GM10248 (cell line): ENCODE measurements around the gene RAB10.
A peak's percentile ranks its signal among the peaks of the same experiment; 100 is the strongest.

Experiments used
- CTCF ChIA-PET: fragments of 300-600 bp; sonication (Branson Sonifier 250); formaldehyde crosslinking; extraction: SDS; loops from one replicate; lab custom pipeline; 2021; ENCODE audit warnings: antibody characterized with exemption; lab: Yijun Ruan, JAX
- POLR2A ChIA-PET: fragments of 350-650 bp; sonication (Branson Sonifier 250); formaldehyde crosslinking; extraction: SDS; loops from one replicate; lab custom pipeline; 2020; ENCODE audit warnings: antibody characterized with exemption; lab: Yijun Ruan, JAX
- DNase-seq: peaks from one replicate; pipeline ENCODE4 v3.0.0; 2012; ENCODE audit errors: extremely low spot score
- TF ChIP-seq, protein P1 (sequence below): IDR thresholded peaks from 2 replicates; pipeline ENCODE4 v1.5.1; 2012; ENCODE audit warnings: mild to moderate bottlenecking, low read depth; ENCODE audit errors: extremely low read depth, missing control alignments, control extremely low read depth

RAB10 gene

DNA sequence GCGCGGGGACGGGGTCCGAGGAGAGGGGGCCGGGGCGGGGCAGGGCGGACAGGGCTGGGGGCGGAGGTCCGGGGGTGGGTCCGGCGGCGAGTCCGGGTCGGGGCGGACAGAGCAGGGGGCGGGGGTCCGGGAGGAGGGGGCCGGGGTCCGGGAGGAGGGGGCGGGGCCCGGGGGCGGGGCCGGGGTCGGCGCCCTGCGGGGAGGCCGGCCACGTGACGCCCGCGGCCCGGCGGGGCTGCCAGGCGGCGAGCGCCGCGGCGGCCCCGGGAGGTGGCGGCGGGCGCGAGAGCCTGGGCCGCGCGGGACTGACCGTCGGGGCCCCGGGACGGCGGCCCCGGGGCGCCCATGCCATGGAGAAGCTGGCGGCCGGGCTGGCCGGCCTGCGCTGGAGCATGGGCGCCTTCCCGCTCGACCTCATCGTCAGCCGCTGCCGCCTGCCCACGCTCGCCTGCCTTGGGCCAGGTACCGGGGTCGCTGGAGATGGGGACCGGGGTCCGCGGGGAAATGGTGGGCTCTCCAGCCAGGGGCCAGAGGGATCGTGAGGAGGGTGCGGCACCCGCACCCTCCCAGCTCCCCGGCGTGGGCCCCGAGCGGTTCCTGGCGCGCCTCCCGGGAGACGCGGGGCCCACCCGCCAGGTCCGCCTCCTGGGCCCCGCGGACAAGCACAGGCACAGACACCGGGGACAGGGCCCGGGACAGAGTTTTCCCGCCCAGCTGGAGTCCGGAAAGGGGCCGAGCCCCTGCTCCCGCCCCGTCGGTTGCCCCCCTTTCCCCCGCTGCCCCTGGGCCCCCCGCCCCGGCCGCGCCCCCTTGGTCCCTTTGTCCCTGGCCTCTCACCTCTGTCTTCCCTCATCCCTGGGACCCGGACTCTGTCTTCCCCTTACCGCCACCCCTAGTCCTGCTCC, 139.2 kb downstream of the RAB10 start, which contains the start of gene GAREM2:
Gene GAREM2 (plus strand): TSS at position 218 of the 905 bp plus-strand sequence. CDS start 133 bp downstream, at position 351.
- DNase-seq = no peak
- ChIA-PET POLR2A (interaction anchor here (0.7 kb wide), 1 partner anchor 71 kb away, joined by 3 read pairs; the partner anchor contains the start of genes HADHA and HADHB), CTCF (interaction anchor here (1.3 to 4.0 kb wide), 2 partner anchors 11 to 86 kb away, joined by 3 to 17 read pairs; no protein-coding TSS in a partner anchor)
- TF ChIP-seq, protein P1, sequence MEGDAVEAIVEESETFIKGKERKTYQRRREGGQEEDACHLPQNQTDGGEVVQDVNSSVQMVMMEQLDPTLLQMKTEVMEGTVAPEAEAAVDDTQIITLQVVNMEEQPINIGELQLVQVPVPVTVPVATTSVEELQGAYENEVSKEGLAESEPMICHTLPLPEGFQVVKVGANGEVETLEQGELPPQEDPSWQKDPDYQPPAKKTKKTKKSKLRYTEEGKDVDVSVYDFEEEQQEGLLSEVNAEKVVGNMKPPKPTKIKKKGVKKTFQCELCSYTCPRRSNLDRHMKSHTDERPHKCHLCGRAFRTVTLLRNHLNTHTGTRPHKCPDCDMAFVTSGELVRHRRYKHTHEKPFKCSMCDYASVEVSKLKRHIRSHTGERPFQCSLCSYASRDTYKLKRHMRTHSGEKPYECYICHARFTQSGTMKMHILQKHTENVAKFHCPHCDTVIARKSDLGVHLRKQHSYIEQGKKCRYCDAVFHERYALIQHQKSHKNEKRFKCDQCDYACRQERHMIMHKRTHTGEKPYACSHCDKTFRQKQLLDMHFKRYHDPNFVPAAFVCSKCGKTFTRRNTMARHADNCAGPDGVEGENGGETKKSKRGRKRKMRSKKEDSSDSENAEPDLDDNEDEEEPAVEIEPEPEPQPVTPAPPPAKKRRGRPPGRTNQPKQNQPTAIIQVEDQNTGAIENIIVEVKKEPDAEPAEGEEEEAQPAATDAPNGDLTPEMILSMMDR = no peak

DNA sequence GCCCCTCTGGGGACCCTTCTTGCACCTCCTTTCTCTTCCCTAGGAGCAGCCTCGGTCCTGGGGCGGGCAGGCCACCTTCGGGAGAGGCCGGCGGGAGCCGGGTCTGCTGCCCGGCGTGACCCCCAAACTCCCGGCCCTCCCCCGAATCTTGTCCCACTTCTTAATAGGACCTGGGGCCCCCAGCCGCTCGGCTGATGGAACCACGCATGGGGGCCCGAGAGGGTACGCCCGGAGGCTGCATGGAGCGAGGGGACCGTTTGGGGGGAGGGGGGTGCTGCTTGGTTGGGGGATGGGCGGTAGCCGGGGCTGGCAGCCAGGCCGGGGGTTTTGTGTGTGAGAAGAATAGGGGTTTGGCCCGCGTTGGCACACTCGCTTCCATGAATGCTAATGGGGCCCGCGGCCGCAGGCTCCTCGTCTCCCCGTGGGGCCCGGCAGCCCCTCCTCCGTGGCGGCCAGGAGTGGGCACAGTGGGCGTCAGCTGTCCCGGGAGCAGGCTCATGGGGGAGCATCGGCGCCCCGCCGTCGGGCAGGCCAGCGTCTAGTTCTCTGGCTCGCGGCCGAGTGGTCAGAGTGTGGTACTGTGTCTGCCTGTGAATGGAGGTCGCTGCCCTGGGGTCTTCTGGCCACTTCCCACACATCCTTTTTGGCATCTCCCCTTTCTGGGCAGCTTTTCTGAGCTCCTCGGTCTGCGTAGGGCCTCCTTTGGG, 140.0 kb downstream of the RAB10 start:
- POLR2A ChIA-PET = no interaction called here

DNA sequence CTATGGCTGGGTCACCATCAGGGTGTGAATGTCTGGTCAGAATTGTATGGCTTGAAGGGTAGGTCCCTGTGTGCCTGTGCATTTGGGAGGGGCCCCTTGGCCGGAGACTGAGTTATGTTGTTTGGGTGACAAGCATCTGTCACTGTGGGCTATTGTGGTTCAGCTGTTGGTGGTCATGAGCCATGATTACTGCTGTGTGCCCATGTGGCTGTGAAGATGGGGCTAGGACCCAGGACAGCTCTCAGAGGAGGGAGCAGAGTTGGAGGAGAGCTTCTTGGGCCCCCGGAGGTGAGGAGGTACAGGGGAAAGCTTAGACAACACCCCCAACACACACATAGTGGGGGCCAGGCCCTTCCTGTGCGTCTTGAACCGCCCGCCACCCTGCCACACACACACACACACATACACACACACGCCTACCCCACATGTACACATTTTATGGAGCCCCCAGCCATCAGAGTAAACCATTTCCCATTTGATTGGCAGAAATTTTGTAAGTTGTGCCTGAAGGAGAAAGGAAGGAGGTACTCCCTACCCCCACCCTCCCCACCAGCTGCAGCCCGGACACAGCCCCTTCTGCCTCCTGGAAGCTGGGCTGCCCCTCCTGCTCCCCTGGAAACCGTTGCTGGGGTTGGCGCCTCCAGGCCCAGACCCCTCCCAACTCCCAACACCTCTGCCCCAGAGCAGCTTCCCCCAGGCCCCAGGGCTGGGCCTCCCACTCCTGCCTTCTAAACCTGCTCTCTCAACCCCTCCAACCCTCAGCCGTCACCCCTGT, 141.0 kb downstream of the RAB10 start:
- TF ChIP-seq, protein P1 = no peak

More for the DNA sequence above, 140.0 kb downstream of the RAB10 start:
- no peak for DNase-seq
- TF ChIP-seq, protein P1 = no peak
- CTCF ChIA-PET = interaction anchor here (1.5 to 4.0 kb wide), 2 partner anchors 11 to 13 kb away, joined by 4 to 17 read pairs; no protein-coding TSS in a partner anchor

DNA sequence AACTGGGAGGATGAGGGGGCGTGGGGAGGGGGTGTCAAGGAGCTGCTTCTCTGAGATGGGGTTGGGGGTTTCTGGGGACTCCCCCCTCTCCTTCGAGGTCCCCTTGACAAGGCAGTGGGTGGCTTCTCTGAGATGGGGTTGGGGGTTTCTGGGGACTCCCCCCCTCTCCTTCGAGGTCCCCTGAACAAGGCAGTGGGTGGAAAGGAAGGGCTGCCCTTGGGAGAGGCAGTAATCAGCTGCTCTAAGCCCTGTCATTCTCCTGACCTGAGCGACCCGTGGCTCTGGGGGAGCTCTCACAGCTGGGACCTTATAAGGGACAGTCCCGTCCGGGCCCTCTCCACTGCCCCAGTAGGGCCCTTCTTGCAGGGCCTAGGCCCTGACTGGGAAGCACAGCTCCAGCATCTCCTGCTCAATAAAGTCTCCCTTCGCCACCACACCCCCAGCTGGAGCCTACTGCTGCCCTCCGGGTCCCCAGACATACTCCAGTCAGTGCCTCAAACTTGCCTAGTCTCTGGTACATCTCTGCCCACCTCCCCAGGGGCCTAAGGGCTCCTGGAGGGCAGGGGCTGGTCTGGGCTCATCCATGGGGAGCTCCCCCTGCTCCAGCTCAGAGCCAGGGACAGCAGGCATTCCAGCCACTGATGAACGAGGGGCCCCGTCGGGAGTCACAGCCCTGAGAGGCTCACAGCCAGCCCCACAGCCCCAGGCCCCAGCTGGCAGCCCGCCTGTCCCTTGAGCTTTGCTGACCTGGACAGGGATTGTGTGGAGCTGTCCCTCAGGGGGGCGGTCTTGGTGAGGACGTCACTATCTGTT, 141.8 kb downstream of the RAB10 start:
- ChIA-PET CTCF (interaction anchor here (1.0 to 2.7 kb wide), 6 partner anchors 9 to 225 kb away, joined by 3 to 17 read pairs (median 4); no protein-coding TSS in a partner anchor), POLR2A (no interaction called here)
- TF ChIP-seq, protein P1 = no peak
- DNase-seq = peak; percentile 62

More for the DNA sequence above, 141.0 kb downstream of the RAB10 start:
- DNase-seq = no peak
- ChIA-PET POLR2A (no interaction called here), CTCF (interaction anchor here (1.0 to 2.7 kb wide), 6 partner anchors 10 to 224 kb away, joined by 3 to 17 read pairs (median 4); no protein-coding TSS in a partner anchor)

DNA sequence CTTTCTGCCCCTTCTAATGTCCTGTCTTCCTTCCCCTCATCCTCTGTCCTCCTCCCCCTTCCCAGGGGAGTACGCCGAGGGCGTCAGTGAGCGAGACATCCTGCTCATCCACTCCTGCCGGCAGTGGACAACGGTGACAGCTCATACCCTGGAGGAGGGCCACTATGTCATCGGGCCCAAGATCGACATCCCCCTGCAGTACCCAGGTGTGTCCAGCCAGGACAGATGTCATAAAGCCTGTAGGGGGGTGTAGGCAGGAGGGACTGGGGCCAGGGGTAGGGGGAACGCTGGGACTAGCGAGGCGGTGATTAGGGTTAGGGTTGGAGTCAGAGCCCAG, 142.4 kb downstream of the RAB10 start:
- ChIA-PET CTCF (interaction anchor here (1.0 to 2.7 kb wide), 5 partner anchors 8 to 226 kb away, joined by 3 to 17 read pairs (median 3); no protein-coding TSS in a partner anchor), POLR2A (no interaction called here)
- TF ChIP-seq, protein P1 = no peak
- no peak for DNase-seq
